GM19193 (cell line): Measurements from ENCODE around the gene AP2A2.

Experiments
- POLR2A ChIP-seq: IDR thresholded peaks from 4 replicates; pipeline ENCODE4 v1.6.1; 2011; ENCODE audit not compliant: insufficient read depth, insufficient read length; ENCODE audit errors: extremely low read depth

The AP2A2 gene

DNA sequence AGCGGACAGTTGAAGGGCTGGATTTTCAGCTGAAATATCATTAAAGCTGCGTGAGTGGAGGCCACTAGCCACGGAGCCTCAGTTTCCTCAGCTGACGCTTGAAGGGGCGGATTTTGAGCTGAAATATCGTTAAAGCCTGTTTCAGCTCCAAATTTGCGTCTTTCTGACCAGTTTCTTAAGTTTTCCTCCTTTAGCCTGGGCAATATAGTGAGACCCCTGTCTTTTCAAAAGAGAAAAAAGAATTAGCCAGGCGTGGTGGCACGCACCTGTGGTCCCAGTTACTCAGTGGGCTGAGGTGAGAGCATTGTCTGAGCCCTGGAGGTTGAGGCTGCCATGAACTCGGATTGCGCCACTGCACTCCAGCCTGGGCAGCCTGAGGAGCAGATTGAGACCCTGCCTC is 3.7 kb downstream of the AP2A2 start:
- no peak for TF ChIP-seq POLR2A

DNA sequence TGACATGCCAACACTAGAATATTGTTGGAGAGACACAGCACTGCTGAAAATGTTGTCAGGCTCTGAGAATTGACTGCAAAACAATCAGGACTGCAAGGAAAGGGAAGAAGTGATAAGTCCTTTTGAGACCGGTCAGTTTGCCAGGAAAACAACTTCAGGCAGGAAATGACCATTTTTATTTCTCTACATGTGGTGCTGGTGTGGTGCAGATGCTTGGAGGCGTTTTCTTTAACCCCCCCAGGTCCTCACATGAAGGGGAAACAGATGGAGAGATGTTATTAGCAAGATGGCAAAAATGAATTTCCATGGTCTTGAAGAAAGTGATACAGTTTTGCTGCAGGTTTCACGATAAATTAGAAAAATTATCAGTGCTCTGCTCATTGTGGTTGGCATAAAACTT is 5.7 kb downstream of the AP2A2 start:
- TF ChIP-seq POLR2A: no peak

DNA sequence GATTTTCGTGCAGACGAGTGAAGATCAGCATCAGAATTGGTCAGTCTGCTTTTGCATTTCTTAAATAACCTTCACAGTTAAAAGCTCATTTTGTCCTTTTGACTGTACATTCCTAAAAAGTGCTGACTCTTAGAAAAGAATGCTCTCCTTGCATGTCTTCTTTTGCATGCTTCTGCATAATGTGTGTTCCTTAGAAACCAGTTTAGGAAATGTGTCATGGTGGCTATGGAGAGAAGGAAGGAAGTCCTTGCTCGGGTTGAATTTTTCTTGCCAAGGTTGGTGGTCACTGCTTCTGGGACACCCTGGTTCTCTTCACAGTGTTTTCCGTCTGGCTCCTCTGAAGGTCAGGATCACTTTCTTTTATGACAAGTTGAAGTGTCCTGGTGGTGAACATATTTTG is 6.8 kb downstream of the AP2A2 start:
- no peak for TF ChIP-seq POLR2A

DNA sequence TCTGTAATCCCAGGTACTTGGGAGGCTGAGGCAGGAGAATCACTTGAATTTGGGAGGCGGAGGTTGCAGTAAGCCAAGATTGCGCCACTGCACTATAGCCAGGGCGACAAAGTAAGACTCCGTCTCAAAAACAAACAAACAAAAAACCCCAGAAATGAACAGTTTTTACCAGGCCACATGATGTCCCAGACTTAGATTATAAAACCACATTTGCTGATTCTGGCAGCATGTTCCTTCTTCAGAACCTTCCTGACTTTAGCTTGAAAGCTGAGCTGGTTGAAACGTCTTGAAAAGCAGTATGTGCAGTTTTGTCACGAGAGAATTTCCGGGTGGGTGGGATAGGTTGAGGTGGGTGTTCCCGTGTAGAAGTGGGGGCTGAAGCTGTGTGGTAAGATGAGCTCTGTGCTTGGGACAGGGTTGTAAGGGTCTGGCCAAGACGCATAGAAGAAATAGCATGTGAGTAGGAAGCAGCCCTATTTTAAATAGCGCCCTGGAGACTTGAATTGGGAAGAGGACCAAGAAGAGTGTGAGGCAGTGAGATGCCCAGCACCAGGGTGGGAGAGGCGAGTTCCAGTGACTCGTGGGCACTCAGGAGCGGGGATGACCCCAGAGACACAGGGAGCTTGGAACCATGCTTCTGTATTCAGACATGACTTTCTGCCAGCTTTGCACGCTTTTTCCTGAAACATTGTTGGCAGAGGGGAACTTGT is 7.6 kb downstream of the AP2A2 start:
- TF ChIP-seq POLR2A: no peak

DNA sequence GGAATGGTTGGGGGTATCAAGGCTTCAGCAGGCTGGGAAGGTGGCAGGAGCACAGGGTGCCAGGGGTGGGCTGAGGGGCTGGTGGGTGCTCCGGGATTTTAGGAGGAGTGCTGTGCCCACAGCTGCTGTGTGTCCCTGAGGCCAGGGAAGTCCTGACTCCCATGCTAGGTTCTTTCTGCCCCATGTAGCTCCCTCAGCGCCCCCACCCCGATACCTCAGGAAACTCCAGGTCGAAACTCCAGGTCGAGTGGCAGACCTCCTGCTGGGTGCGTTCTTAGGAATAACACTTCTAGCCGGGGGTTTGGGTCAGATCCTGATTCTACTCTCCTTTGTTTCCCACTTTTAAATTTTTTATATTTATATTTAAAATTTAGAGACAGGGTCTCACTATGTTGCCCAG is 8.3 kb downstream of the AP2A2 start:
- TF ChIP-seq POLR2A: no peak

DNA sequence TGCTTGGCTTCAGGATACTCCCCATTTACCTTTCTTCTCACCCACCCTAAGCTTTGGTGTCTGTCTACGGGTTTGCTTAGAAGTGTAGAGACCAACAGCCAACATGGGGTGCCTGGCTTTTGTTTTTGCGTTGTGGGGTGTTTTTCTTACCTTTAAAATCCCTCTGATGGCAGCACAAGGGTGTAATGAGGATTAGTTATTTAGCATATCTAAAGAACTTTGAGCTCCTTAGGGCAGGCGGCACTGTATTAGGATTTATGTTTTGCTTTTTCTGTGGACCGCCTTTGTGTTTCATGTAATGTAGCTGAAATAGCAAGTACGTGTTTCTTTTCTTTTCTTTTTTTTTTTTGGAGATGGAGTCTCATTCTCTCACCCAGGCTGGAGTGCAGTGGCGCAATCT is 8.9 kb downstream of the AP2A2 start:
- TF ChIP-seq POLR2A: no peak

DNA sequence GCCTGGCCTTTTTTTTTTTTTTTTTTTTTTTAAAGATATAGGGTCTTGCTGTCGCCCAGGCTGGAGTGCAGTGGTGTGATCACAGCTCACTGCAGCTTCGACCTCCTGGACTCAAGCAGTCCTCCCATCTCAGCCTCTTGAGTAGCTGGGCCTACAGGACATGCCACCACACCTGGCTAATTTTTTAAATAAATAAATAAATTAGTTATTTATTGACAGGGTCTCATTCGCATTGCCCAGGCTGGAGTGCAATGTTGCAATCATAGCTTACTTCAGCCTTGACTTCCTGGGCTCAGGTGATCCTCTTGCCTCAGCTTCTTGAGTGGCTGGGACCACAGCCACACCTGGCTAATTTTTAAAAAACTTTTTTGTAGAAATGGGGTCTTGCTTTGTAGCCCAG is 10.5 kb downstream of the AP2A2 start:
- no peak for TF ChIP-seq POLR2A

DNA sequence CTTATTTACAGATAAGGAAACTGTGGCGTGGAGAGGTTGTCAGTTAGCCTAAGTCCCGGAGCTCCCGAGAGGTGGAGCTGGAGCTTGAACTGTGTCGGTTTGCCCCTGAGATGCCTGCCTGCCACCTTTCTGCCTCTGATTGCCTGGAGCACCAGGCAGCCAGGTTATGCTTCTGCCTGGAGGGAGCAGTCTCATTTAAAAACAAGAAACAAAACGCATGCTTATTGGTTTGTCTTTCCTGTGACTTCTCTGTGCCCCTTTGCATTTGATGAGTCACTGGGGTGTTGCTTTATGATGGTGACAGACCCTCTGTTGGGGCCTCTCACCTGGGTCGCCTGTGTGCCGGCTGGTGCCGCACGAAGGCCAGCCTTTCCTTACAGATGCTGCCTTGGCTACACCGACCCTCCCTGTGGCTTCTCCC is 12.2 kb downstream of the AP2A2 start:
- no peak for TF ChIP-seq POLR2A

DNA sequence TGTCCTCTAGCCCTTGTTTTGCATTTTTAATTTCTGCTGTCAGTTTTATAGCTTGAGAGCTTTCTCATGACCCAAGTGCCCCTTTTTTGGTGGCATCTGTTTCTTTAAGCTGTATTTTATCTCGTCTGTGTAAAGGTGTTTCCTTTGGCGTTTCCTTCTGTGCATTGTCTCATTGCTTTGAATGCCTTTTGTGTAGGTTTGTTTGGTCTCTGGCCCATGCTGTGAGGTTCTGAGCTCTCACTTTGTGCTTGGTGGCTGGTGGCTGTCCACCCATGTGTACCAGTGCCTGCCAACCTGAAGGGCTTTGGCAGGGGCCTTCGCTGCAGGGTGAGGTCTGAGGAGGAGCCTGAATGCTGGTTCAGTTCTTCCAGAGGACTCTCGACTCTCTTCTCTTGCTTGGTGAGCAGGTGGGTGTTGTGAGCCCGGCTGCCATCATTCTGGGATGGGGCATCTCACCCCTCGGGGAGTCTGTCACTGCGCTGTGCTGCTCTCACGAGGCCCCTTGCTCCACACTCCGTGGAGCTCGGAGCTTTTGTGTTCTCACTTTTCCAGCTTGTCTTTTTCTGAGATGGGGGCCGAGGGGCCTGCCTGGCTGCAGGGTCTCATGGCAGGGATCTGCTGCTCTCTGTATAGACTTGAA is 14.9 kb downstream of the AP2A2 start:
- TF ChIP-seq POLR2A: no peak

DNA sequence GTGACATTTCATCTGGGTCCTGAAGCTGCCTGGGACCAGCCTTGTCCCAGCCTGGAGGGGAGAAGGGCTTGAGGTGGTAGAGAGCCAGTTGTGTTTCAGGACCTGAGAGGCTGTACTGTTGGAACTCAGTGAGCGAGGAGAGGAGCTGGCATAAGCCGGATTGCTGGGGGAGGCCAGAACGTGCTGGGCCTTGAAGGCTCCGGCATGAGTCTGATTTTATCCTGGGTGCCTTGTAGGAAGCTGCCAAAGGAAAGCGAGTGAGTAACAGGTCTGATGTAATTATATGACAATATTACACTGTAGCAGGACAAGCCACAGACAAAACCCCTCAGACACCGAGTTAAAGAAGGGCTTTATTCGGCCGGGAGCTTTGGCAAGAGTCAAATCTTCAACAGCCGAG is 17.2 kb downstream of the AP2A2 start:
- no peak for TF ChIP-seq POLR2A

DNA sequence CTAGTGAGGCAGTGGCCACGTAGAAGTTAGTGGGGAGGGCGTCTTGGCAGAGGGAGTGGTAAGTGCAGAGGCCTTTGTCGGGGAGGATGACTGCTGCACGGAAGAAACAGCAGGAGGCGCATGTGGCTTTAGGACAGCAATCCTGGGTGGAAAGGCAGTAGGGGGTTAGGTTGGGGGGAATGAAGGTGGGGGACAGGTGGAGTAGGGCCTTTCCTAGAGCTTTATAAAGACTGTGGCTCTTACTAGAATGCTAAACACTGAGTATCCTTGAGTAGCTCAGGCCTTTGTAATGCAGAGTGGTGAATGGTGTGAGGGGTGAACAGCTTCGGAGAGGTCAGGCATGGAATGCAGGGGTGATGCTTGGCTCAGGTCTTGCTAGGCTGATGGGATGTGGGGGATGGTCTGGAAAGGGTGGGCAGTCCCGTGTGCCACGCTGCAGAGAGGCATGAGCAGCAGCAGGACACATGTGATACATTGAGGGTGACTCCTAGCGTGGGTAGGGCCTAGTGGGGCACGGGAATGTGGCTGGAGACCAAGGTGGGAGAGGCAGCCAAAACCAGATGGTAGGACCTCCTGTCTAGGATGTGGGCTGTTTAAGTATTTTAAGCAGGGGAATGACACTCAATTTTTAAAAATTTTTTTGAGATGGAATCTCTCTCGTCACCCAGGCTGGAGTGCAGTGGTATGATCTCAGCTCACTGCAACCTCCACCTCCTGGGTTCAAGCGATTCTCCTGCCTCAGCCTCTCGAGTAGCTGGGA is 19.2 kb downstream of the AP2A2 start:
- no peak for TF ChIP-seq POLR2A

DNA sequence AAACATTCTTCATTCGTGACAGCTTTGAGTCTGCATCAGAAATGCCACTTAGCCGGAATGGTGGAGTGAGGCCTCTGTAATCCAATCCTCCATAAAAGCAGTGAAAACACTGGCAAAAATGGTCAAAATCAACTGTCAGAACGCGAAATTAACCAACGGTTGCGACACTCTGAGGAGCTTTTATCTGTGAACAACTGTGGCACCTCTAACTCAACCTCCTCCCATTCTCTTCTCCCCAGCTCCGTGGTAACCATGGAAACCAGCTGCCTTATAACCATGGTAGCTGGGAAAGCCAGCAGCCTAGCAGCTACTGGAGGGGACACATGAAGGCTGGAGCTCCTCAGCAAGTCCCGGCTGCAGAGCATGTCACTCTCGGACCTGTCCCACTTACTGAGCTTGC is 20.3 kb downstream of the AP2A2 start:
- TF ChIP-seq POLR2A: no peak

DNA sequence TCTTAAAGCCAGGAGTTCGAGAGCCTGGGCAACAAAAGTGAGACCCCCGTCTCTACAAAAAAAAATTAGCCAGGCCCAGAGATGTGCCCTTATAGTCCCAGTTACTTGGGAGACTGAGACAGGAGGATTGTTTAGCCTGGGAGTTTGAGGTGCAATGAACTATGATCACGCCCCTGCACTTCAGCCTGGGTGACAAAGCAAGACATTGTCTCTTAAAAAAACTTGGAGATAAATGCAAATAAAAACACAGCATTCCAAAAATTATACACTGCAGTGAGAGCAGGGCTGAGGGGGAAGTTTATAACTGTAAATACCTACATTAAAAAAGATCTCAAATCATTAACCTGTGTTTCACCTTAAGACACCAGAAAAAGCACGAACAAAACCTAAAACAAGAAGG is 22.1 kb downstream of the AP2A2 start:
- no peak for TF ChIP-seq POLR2A

DNA sequence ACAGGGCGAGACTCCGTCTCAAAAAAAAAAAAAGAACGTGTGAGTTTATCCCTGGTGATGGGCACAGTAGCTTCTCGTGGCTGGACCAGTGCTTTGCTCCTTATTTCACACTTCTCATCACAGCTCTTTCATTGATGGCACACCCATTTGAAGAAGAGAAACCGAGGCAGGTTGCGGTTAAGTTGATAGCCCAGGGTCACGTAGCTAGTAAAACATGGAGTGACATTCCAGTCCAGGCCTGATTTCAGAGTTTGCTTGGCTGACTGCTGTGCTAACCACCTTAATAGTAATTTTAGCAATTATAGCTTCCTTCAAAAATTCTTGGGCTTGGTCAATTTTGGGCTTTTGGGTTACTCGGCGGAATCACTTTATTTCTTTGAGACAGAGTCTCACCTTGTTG is 25.8 kb downstream of the AP2A2 start:
- TF ChIP-seq POLR2A: no peak

DNA sequence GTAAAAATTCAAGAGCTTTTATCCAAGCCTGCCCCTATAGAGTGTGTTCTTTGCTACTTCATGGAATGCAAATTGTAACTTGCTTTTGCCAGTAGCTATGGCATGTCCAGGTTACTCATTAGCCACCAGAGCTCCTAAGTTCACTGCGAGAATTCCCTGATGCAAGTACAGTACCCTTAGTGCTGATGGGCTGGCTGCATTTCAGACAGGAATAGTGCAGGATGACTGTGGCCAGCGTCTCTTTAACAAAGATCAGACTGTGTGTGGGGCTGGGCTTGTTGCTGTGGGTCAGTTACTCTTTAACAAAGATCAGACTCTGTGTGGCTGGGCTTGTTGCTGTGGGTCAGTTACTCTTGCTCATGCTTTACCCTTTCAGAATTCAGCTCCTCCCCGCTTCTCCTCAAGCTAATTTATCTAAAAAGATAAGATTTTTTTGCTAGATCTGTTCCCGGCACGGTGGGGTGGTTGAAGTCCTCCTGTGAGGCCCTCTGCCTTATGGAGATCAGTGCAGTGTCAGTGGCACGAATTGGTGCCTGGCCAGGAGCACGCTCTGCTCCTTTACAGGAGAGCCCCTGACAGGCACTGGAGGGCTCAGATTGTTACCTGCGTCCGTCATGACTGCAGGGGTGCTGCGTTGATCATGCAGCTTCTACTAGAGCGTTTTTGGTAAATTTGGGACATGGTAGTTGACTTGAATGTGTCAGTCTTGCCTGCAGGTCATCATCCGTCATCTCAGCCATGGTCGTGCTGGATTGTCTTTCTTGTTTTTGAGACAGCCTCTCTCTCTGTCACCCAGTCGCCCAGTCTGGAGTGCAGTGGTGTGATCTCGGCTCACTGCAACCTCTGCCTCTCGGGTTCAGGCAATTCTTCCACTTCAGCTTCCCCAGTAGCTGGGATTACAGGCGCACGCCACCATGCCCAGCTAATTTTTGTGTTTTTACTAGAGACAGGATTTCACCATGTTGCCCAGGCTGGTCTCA is 27.0 kb downstream of the AP2A2 start:
- TF ChIP-seq POLR2A: no peak

DNA sequence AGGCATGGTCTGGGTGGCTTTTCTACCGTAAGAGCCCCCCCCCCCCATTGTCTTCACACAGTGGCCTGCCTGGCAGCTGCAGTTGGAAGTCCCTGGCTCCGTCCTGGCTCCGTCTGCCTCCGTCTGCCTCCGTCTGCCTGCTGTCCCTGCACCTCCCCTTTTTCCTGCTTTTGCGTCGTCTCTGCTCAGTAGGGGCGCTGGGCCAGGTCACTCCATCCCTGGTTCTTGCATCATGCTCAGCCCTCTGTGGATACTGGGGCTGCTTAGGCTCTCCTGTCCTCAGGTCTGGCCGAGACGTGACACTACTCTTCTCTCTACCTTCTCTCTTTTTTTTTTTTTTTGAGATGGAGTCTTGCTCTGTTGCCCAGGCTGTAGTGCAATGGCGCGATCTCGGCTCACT is 27.8 kb downstream of the AP2A2 start:
- TF ChIP-seq POLR2A: no peak
